HG03095 (cell line): Measurements from ENCODE around the gene POLR2E.

ENCODE experiments used
- ATAC-seq: cut with Tn5 transposase; IDR thresholded peaks from one replicate; pipeline ENCODE4 v1.9.1; 2021; ENCODE audit warnings: moderate library complexity; ENCODE audit not compliant: unreplicated experiment

Gene POLR2E

GRCh38 chr19:1051791-1052190 lies 43.4 kb downstream of the POLR2E start:
- no peak for ATAC-seq

- no peak for ATAC-seq
Observed at GRCh38 chr19:1050989-1051788, 44.0 kb downstream of the POLR2E start.

- no peak for ATAC-seq
Observed at GRCh38 chr19:1049800-1050199, 45.4 kb downstream of the POLR2E start.

GRCh38 chr19:1049106-1049505 lies 46.1 kb downstream of the POLR2E start:
- ATAC-seq: no peak

- ATAC-seq: no peak
Observed at GRCh38 chr19:1047696-1048147, 47.5 kb downstream of the POLR2E start.

- ATAC-seq: no peak
Observed at GRCh38 chr19:1046836-1047695, 48.1 kb downstream of the POLR2E start.

GRCh38 chr19:1046117-1046626 lies 49.0 kb downstream of the POLR2E start:
- ATAC-seq: no peak

- no peak for ATAC-seq
Observed at GRCh38 chr19:1045247-1045603, 50.0 kb downstream of the POLR2E start.

GRCh38 chr19:1042689-1043511 lies 52.3 kb downstream of the POLR2E start:
- ATAC-seq: no peak

- no peak for ATAC-seq
Observed at GRCh38 chr19:1041835-1042685, 53.1 kb downstream of the POLR2E start.

- ATAC-seq: no peak
Observed at GRCh38 chr19:1041272-1041834, 53.8 kb downstream of the POLR2E start.

- no peak for ATAC-seq
Observed at GRCh38 chr19:1040476-1041271, 54.5 kb downstream of the POLR2E start.

- peak; percentile 67 for ATAC-seq
Observed at GRCh38 chr19:1039646-1040475, 55.3 kb downstream of the POLR2E start, which contains the start of gene ABCA7. TSS of gene ABCA7 (plus strand) at chr19:1040107. CDS start at chr19:1041362, 1,255 bp downstream.

- no peak for ATAC-seq
Observed at GRCh38 chr19:1038978-1039645, 56.1 kb downstream of the POLR2E start.

- no peak for ATAC-seq
Observed at GRCh38 chr19:1037621-1038064, 57.5 kb downstream of the POLR2E start.
